NCI-H1092 (cell line): ENCODE measurements around the gene RPIA.
"Not testable (repeated sequence)": the region's sequence is repeated elsewhere in the genome, so short reads cannot be mapped to it uniquely, and the experiment has no call there.

Experiments used
- DNase-seq: peaks from one replicate; lab custom pipeline; 2025; lab: John Stamatoyannopoulos, UW

The RPIA gene

DNA sequence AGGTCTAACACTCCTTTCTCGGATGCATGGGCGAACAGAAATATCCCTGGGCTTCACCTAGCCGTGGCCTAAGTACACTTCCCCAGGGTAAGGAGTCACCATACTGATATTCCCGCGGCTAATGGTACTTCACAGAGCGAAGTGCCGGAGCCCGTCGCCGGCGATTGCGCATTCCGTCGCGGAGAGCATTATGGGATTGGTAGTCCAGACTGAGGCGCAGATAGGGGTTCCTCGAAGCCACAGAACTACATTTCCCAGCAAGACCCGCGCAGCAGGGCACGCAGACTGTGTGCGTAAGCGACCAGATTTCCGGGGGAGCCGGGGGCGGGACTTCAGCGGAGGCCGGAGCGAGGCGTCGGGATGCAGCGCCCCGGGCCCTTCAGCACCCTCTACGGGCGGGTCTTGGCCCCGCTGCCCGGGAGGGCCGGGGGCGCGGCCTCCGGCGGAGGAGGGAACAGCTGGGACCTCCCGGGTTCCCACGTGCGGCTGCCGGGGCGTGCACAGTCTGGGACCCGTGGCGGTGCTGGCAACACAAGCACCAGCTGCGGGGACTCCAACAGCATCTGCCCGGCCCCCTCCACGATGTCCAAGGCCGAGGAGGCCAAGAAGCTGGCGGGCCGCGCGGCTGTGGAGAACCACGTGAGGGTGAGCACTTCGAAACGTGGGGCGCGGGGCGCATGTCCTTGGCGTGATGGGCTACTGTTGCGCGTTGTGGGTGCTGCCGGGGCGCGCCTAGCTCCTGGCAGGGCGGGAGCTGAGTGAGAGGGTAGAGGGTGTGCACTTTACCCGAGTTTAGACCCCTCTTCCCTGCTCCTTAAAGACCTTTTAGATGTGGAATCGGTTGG, at the start of gene RPIA:
TSS of gene RPIA (plus strand) at position 335 of the 845 bp plus-strand sequence. CDS start at position 361, 26 bp downstream.
- DNase-seq: peak; percentile 93

DNA sequence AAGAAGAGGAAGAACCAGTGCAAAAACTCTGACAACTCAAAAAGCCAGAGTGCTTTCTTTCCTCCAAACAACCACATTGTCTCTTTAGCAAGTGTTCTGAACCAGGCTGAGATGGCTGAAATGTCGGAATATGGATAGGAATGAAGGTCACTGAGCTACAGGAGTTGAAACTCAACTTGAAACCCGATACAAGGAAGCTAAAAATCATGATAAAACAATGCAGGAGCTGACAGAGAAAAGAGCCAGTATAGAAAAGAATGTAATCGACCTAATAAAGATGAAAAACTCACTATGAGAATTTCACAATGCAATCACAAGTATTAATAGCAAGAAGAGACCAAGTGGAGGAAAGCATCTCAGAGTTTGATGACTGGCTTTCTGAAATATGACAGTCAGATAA, 49.2 kb upstream of the RPIA start:
- DNase-seq: no peak

DNA sequence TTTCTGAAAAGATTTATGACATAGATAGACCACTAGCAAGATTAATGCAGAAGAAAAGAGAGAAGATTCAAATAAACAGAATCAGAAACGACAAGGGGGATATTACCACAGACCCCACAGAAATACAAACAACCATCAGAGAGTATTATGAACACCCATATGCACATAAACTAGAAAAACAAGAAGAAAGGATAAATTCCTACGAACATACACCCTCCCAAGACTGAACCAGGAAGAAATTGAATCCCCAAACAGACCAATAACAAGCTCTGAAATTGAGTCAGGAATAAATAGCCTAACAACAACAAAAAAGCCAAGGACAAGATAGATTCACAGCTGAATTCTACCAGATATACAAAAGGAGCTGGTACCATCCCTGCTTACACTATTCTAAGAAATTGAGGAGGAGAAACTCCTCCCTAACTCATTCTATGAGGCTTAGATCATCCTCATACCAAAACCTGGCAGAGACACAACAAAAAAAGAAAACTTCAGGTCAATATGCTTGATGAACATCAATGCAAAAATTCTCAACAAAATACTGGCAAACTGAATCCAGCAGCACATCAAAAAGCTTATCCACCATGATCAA, 46.1 kb upstream of the RPIA start:
- not testable (repeated sequence) for DNase-seq

DNA sequence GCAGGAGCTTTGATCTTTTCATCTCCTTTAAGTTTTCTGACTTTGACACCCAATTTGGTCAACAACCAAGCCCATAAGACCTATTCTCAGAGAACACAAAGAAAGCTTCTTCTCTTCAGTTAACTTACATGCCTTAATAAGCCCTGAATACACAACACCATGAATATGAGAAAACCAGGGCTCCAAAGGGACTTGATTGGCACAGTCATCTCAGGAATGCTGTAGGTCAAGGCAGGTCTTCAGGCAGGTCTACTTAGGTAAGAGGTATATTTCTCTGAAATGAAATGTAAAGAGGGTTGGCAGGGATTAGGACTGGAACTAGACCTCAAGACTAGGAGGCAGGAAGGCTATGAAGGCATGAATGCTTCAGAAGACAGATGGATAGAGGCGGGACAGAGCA, 39.8 kb upstream of the RPIA start:
- no peak for DNase-seq

GRCh38 chr2:88654714-88655113, 36.8 kb upstream of the RPIA start:
- no peak for DNase-seq

DNA sequence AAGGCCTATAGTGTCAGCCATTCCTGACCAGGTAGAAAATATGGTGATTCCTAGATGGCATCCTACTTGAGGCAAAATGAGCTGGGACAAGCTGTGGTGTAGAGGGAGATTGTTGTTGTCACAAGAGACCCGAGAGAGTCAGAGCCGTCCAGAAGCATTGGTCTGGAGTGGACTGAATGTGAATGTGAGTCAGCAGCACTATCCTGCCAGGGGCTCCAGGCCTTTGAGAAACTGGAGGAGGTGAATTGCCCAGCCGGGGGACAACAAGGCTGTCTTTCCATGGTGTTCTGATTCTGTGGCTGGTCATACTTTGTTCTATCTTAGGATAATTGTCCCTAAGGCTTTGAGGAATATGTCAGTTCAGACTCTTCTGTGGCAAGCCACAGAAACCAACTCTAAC, 34.8 kb upstream of the RPIA start:
- no peak for DNase-seq

DNA sequence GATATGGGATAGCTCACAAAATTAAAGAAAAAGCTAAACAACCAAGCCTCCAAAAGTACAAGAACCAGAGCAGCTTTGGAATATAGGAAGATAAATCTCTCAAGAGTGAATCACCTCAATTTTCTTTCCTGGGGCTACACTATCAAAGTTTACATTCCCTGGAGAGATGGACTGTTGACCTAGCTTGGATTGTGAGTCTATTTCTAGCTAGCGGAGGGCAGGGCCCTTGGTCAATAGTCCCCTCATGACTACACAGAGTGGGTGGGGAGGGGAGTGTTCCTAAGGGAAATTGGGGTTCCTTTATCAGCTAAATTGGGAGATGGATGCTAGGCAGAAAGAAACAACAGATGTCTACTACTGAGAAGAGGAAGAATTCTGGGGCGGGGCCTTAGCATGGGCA, 34.3 kb upstream of the RPIA start:
- no peak for DNase-seq

DNA sequence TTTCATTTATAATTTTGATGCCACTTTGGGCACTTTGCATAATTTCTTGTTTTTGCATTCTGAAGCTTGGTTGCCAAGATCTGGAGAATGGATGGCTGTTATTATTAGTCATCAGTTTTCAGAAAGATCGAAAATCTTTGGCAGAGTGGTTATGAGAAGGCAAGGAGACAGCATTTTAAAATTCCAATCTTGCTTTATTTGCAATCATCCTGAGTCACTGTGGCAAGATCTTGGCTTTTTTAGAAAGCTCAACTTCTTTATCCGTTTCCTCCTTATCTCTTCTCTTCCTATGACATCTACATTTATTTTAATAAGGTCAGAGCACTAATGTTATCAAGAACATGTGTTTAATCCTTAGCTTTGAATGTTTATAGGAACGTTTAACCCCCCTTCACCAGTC, 33.1 kb upstream of the RPIA start:
- no peak for DNase-seq

GRCh38 chr2:88658881-88659537, 32.5 kb upstream of the RPIA start:
- DNase-seq: no peak

DNA sequence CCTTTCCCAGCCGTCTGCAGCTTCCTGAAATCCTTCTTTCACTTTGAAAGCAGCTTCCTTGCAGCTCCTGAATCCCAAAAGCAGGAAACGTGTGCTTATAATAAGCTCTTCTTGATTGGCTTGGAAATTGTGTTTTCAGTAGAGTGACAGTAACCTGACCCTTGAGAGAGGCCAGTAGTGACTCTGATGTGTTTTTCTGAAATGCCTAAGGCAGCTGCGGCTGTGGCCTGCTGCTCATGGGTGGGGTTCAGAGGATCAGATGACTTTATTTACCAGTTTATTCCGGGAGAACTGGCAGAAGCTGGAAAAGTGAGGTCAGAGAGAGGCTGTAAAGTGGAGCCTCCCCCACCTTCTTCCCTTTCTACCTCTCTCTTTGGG, 31.9 kb upstream of the RPIA start:
- DNase-seq: no peak

DNA sequence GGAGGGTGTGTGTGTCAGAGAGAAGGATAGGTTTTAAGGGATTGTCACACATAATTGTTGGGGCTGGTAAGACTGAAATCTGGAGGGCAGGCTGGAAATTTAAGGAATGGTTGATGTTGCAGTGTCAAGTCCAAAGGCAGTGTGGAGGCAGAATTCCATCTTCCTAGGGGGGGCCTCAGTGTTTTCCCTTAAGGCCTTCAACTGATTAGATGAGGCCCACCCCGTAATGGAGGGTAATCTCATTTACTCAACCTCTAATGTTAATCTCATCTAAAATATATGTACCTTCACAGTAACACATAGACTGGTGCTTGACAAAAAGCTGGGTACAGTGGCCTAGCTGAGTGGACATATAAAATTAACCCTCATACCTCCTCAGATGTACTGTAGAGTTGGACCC, 30.9 kb upstream of the RPIA start:
- no peak for DNase-seq

GRCh38 chr2:88666576-88666975, 24.9 kb upstream of the RPIA start:
- no peak for DNase-seq

- no peak for DNase-seq
These were observed 24.3 kb upstream of the RPIA start for GRCh38 chr2:88667219-88667618.

GRCh38 chr2:88668862-88669261, 22.6 kb upstream of the RPIA start:
- no peak for DNase-seq

- no peak for DNase-seq
These were observed 21.8 kb upstream of the RPIA start for GRCh38 chr2:88669482-88670214.

DNA sequence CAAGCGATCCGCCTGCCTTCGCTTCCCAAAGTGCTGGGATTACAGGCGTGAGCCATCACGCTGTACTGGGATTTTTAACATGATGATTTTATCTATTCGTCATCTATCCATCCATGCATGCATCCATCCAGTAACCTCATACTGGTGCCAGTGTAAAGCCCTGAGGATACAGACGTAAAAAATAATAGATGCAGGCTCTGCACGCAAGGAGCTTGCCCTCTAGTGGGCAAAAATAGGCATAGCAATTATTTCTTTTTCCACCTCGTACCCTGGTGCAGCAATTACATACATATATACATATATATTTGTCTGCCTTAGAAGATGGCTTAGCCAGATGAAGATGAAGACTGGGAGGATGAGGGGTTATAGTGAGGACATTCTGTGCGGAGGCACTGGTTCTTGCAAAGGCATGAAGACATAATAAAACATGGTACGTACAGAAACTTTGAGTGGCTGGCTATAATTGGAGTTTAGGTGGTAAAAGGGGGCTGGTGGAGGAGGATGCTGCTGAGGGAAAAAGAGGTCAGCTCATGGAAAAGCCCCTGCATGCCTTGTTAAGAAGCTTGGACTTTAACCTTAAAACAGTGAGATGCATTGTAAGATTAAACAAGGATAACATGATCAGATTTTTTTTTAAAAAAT, 19.6 kb upstream of the RPIA start:
- DNase-seq: no peak

DNA sequence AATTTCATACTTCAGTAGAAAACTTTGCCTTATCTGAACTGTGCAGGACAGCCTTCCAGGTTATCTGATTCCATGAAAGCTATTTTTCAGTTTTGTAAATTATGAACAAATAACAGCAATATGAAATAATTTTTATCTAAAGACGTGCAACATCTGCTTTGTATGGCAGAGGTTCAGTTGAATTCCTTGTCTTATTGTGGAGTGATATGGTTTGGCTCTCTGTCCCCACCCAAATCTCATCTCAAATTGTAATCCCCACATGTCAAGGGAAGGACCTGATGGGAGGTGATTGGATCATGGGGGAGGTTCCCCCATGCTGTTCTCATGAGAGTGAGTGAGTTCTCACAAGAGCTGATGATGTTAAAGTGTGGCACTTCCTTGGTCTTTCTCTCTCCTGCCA, 18.1 kb upstream of the RPIA start:
- no peak for DNase-seq

DNA sequence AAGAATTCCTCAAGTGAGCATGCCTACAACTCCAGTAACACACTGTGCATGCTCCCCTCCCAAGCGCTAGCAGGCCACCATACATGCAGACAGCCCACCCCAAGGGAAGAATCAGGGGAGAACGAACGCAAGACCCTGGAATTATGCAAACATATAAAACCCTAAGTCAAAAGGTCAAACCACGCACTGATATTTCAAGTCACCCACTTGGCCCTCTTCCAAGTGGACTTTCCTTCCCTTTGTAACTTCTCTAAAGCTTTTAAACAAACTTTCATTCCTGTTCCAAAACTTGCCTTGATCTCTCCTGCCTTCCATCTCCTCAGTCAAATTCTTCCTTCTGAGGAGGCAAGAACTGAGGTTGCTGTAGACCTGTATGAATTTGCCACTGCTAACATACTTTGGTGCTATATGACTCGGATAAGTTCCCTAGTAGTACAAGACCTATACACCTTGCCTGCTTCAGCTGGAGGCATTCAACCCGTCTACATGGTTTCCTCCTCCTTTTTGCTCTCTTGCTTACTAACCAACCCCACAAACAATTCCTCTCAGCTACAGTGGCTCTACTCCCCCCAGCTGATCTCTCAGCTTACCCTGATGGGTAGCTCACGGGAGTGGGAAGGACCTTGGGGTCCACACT, 11.1 kb upstream of the RPIA start:
- no peak for DNase-seq

GRCh38 chr2:88680916-88681315, 10.6 kb upstream of the RPIA start:
- DNase-seq: no peak

DNA sequence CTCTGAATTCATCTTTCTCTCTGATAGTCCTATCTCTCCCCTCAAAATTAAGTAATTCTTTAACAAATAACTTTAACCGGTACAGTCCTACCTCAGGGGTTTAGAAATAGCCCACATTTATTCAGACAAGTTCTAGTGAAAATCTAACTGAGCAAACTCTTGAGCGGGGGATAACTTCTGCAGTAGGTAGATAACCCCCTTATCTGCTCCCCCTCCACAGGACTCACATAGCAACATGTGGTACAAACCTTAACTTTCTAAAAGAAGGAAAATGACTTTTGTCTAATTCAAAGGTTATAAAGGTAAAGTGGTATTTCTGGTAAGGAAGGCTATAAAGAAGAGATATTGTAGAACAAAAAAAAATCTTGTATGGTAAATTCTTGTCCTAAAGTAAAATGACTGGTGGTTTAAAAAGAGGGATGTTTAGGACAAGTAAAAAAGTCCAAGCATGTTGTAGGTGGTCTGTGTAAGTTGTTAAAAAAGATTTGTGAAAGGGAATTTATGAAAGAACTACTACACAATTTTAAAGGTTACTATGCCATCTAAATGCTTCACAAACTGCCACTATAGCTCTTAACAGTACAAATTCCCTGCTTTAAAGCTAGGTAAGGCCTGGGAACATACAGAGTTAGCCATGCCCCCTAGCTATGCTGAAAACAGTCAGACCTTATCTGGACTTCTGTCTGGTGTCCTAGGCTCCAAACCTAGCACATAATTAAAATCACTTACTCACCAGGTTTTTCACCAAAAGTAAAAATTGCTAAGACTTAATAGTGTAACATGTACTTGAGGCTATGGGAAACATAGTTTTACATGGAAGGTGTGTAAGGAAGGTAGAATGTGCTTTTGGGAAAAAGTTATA, 8.1 kb upstream of the RPIA start:
- DNase-seq: no peak

DNA sequence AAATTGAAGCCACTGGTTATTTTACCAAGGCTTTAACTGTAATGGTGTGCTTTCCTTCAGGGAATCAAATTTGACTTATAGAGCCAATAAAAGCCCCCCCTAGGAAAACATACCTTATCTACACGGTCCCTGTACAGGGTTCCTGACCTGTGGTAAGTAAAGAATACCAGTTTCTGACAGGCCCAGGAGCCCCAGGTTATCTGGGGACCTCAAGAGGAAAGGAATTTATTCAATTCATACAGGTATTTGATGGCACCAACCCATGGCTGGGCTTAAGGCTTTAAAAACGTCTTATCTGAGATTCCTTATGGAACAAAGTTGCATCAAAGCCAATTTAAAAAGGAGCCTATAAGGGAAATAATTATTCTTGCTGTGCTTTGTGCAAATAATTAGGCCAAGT, 7.0 kb upstream of the RPIA start:
- no peak for DNase-seq
